Measurements from ENCODE around the gene INTS6L.

GRCh38 chrX:135596495-135596894, 76.0 kb downstream of the INTS6L start:
- peak; percentile 46 for TF ChIP-seq CTCF (conservative IDR thresholded peaks at IDR 0.05)
- no peak for TF ChIP-seq EZH2 (IDR thresholded peaks at IDR 0.05; ENCODE audit: low read depth)

Measured in PC-9 (cell line).